AG10803 (cell line): ENCODE measurements around the gene ARHGAP24.
"Not testable (repeated sequence)": the region's sequence is repeated elsewhere in the genome, so short reads cannot be mapped to it uniquely, and the experiment has no call there.

Source experiments
- DNase-seq: peaks from one replicate; pipeline ENCODE4 v3.0.0; 2010; ENCODE audit warnings: low read depth
- H3K4me3 ChIP-seq: 2 replicates; pipeline ENCODE4 v1.5.1; 2011; ENCODE audit warnings: mild to moderate bottlenecking, low read length, control low read depth
- CTCF ChIP-seq: conservative IDR thresholded peaks from 2 replicates; pipeline ENCODE4 v1.5.1; 2011; ENCODE audit warnings: mild to moderate bottlenecking, low read length, control low read depth, inconsistent platforms

ARHGAP24 gene

GRCh38 chr4:85659610-85660218 lies 184.8 kb downstream of the ARHGAP24 start:
- no peak for TF ChIP-seq CTCF
- no peak for DNase-seq
- no peak overlapping the region for H3K4me3 ChIP-seq

GRCh38 chr4:85666625-85667024 lies 191.7 kb downstream of the ARHGAP24 start:
- not testable (repeated sequence) for H3K4me3 ChIP-seq, DNase-seq

GRCh38 chr4:85669204-85669603 lies 194.3 kb downstream of the ARHGAP24 start:
- DNase-seq: no peak
- H3K4me3 ChIP-seq: no peak overlapping the region
- no peak for TF ChIP-seq CTCF

- H3K4me3 ChIP-seq: no peak overlapping the region
- no peak for TF ChIP-seq CTCF
- DNase-seq: no peak
These were observed 195.1 kb downstream of the ARHGAP24 start for GRCh38 chr4:85669992-85670548.

GRCh38 chr4:85671120-85671519 lies 196.2 kb downstream of the ARHGAP24 start:
- TF ChIP-seq CTCF: no peak
- no peak overlapping the region for H3K4me3 ChIP-seq
- no peak for DNase-seq

GRCh38 chr4:85672116-85672515 lies 197.2 kb downstream of the ARHGAP24 start:
- DNase-seq: peak; percentile 73
- no peak for TF ChIP-seq CTCF
- H3K4me3 ChIP-seq: peak overlapping the region; percentile 11; the same call in 1 of the 2 replicates

- no peak for DNase-seq
- TF ChIP-seq CTCF: no peak
- H3K4me3 ChIP-seq: no peak overlapping the region
These were observed 198.0 kb downstream of the ARHGAP24 start for GRCh38 chr4:85672959-85673358.

GRCh38 chr4:85673540-85673939 lies 198.6 kb downstream of the ARHGAP24 start:
- no peak overlapping the region for H3K4me3 ChIP-seq
- no peak for DNase-seq
- no peak for TF ChIP-seq CTCF
